HG02884 (cell line): ENCODE results near the gene GRK5.
A peak's percentile ranks its signal among the peaks of the same experiment; 100 is the strongest.
"Not testable (repeated sequence)": the region's sequence is repeated elsewhere in the genome, so short reads cannot be mapped to it uniquely, and the experiment has no call there.

Source experiments
- ATAC-seq: cut with Tn5 transposase; IDR thresholded peaks from one replicate; pipeline ENCODE4 v1.9.1; 2021; ENCODE audit warnings: mild to moderate bottlenecking, moderate library complexity; ENCODE audit not compliant: unreplicated experiment

The GRK5 gene

DNA sequence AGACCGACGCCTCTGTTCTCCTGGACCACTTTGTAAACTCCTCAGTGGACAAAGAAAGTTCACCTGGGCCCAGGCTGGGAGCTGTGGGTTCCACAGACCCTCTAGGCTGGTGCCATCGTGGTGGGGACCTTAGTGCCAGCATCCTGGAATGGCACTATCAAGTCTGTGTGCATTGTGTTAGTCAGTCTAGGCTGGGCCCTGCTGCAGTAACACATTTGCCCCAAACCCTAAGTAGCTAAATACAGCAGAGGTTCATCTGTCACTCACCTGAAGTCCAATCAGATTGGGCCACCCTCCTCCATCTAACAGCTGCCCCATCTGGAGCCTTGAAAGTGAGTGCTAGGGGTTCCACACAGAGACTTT is 224.4 kb downstream of the GRK5 start:
- ATAC-seq = no peak

DNA sequence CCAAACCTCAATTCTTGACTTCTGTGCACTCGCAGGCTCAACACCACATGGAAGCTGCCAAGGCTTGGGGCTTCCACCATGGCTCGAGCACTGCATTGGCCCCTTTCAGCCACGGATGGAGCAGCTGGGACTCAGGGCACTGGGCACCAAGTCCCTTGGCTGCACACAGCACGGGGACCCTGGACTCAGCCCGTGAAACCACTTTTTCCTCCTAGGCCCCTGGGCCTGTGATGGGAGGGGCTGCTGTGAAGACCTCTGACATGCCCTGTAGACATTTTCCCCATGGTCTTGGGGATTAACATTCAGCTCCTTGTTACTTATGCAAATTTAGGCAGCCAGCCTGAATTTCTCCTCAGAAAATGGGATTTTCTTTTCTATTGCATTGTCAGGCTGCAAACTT is 227.6 kb downstream of the GRK5 start:
- not testable (repeated sequence) for ATAC-seq

DNA sequence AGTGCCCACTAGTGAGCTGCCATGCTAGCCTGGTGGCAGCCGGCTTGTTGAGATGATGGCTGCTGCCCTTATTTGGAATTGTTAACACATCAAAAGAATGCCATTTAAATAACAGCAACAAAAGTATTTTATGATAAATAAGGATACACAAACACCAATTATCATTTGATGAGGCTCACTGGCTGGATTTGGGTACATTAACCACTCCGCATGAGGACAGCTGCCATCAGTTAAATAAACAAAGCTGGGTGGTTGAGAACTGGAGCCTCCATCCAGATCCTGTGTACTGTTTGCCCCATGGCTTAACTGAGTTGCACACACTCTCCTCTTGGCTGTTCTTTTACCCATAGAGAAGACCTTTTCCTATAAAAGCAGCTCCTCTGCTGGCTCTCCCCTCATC is 231.3 kb downstream of the GRK5 start:
- ATAC-seq = no peak

DNA sequence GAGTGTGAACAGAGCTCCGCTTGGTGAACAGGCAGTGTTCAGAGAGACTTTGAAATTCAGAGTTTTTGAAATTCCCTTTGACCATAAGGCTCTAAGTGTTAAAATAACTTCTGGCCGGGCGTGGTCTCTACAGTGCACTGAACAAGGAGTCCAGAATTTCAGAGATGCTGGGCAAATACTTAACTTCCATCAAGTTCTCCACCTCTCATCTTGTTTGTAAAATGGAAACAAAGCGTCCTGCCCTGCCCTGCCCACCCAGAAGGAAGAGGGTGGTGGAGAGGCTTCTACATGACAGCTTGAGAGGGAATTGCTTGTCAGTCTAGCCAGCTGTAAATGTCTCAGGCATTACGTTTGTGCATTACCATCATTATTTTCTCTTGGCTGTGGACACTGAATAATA is 232.6 kb downstream of the GRK5 start:
- ATAC-seq = no peak

DNA sequence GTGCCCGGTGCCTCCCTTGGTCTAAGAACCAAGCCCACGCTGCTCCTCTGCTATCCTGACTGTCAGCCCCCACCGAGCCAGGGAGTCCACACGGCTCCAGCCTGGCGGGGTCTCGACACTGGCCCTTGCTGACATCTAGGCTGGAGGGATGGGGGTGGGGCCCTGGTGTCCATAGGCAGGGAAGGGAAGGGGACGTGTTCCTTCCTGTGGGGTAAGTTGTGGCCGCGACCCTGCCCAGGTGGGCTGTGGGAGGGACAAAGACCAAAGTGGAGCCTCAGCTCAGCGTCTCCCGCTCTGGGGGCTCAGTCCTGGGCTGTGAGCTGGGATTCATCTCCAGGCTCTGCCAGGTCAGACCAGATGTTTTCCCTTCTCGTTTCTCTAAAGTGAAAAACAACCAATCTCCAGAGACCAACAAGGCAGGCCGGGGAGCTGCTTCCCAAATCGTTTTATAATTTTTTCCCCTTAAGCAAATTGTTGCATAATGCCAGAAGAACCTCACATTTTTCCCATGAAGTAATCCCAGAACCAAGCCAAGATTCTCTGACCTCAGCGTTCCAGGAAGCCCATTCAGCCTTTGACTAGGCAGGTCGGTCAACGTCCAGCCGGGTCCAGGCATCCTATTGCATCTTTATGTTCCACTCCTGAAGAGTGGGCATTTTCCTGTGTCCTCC is 233.9 kb downstream of the GRK5 start:
- no peak for ATAC-seq

DNA sequence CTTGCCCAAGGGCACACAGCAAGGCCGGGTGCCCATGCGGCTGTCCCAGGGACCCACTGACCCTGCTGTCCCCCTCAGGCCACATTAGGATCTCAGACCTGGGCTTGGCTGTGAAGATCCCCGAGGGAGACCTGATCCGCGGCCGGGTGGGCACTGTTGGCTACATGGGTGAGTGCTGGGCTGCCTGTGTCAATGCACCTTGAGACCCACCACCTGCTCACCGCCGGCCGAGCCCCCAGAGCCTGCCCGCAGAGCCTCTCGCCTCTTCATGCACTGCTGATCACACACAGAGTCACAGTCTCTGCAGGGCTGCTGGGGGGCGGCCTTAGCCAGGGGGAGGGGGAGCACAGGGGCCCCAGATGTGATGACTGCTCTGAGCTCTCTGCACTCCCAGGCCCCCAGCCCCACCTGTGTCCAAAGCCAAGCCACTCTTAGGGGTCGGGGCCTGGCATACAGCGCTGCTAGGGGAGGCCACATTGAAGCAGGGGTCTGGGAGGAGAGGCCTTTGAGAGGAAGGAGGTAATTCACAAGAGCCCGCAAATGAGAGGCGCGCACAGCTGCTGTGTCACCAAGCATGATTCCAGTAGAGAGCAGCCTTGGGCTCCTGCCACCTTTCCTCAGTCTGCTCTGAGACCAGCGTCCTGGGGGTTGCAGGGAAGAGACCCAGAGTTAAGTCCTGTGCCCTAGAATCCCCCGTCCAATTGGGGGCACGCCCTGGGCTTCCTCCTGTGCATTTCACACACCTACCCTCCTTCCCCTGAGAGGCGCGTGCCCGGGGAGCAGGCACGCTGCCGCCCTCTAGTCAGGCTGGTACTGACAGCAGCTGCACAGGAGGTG is 234.8 kb downstream of the GRK5 start:
- ATAC-seq = peak; percentile 50

DNA sequence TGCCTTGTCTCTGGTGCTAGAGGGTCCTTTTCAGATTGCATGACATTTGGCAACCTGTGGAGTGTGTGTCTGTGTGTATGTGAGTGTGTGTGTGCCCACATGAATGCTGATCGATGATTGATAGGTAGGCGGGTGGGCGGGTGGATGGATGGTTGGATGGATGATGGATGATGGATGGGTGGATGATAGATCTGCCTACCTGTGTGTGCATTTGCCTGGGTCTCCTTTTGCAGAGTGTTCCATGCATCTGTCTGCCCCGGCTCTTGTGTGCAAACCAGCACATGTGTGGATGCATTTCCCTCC is 235.3 kb downstream of the GRK5 start:
- no peak for ATAC-seq

DNA sequence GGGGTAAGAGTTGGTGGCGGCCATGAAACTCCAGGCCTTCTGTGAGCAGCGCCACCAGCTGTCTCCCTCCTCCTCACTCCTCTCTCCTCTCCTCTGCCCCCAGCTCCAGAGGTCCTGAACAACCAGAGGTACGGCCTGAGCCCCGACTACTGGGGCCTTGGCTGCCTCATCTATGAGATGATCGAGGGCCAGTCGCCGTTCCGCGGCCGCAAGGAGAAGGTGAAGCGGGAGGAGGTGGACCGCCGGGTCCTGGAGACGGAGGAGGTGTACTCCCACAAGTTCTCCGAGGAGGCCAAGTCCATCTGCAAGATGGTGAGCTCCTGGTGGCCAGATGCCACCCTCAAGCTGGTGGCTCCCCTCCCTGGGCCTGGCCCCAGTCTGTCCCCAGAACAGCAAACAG is 236.1 kb downstream of the GRK5 start:
- ATAC-seq = no peak

DNA sequence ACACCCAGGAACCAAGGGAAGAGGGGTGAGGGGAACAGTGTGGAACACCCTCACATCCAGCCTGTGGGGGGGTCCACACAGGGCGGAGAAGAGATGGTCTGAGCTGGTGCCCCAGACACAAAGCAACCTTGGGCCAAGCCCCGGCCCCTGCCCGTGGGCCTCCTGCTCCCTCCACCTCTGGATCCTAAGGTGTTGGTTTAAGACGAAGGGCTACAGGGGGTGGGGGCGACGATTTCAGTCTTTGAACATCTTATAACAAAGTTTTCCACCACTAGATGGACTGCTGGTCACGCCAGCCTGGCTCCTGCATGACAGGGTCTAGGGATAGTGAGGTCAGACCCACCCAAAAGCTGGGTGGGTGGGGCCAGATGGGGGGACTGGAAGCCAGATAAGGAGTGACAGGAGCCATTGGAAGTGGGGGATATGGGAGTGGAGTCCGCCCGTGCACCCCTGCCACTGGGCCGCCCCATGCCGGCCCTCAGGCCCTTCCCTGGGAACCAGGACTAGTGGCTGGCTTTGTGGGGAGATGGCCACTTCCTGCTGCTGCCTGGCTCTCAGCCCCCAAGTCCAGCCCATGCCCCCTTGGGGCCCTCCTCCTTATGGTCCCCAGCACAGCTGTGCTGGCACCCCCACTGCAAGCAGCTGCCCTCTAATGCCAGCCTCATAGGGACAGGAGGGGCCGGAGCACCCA is 236.7 kb downstream of the GRK5 start:
- no peak for ATAC-seq

DNA sequence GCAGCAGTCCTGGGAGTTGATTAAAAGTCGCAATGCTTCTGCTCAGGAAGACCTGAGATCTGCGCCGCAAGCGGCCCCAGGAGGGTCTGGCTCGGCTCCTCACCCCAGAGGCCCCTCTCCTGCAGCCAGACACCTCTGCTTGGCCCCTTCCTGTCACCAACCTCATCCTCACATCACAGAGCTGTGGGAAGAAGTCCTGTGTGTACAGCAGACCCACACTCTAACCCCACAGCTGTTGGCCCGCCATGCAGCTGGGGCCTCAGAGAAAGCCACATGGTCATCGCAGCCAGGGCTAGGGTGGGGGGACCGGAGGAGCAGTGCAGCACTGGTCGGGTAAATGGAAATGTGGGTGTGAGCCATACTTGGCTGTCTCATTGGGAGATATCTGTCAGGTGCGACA is 237.5 kb downstream of the GRK5 start:
- ATAC-seq = no peak

DNA sequence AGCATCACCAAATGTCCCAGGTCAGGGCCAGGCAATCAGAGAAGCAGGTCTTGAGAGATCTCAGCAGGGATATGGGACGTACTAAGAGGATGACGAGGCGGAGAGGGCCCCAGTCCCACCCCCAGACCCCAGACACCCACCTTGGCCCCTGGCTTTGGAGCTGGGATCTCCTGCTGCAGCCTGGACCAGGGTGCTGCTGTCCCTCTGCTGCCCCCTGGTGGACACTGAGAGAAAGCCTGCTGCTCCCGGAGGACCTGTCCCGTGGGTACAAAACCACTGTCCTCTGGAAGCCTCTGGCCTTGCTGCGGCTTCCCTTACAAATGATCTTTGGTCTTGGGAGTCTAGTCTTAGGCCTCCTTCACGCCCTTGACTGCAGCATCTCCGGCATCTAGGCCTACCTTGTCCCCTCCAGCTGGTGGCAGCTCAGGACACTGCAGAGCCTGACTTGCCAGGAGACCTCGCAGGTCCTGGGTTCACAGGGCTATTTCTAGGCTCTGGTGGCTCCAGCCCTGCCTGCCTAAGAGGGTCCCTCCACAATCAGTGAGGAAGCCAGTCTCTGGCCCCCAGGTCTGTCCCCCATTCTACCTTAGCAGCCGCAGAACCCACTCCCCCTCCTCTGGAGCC is 238.1 kb downstream of the GRK5 start:
- no peak for ATAC-seq

DNA sequence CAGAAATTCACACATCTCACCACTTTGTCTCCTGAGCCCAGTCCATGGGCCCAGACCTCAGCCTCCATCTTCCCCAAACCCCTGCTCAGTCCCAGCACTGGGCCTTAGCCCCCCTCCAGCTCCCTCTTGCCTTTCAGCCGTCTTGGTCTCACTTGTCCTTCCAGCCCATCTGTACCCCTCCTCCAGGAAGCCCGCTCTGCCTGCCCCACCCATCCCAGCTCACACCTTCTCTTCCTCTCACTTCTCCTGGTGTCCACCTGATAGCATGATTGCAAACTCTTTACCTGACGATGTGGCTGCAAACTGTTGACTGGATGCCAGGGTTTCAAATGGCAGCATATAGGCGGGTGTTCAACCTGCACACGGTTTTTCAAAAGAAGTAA is 238.6 kb downstream of the GRK5 start:
- no peak for ATAC-seq

DNA sequence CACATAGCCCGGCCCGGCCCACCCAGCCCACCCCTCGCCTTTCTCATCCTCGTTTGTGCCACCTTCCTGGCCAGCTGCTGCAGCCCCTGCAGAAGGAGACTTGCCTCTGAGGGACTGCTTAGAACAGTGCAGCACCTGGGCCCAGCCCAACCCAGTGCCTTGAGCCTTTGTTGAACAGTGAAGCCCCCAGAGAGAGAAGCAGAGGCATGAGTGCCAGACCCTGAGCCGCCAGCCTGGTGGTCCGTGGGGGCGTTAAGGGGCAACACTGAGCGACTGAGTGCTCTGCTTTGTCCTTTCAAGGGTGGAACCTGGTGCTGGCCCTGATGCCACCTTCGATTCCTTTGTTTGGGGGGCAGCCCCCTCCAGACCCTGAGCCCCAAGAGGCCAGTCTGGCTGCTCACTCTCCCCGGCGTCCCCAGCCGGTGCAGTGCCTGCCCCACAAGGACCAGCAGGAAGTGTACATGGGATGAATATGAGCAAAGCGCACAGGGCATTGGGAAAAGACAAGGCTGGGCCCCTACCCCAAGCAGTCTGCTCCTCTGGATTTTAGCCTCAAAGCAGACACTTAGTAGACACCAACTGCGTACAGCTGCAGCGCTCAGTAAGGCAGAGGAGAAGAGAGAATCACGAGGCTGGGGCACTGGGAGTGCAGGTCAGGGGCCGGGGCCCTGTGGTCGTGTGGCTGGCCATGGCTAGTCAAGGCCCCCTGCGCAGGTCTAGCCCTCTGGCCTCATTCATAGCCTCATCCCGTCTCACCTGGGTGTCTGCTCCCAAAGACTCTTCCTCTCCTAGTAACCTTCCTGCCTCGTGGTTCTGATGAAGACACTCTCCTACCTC is 239.3 kb downstream of the GRK5 start:
- no peak for ATAC-seq

DNA sequence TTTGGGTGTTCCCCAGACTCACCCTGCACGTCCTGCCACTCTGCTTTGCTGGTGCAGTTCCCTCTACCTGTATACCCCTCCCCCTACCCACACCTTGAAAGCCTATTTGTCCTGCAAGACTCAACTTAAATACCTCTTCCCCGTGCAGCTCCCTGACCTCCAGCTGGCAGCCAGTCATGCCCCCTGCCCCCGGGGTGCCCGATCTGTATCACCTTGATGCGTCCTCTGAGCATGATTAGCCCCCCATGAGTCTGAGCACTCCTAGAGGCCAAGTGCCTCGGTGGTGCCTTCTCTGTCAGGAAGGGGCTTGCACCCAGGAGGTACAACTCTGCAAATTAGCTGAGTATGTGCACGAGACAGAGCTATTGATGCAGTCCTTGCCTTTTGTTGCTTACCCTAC is 240.1 kb downstream of the GRK5 start:
- no peak for ATAC-seq

DNA sequence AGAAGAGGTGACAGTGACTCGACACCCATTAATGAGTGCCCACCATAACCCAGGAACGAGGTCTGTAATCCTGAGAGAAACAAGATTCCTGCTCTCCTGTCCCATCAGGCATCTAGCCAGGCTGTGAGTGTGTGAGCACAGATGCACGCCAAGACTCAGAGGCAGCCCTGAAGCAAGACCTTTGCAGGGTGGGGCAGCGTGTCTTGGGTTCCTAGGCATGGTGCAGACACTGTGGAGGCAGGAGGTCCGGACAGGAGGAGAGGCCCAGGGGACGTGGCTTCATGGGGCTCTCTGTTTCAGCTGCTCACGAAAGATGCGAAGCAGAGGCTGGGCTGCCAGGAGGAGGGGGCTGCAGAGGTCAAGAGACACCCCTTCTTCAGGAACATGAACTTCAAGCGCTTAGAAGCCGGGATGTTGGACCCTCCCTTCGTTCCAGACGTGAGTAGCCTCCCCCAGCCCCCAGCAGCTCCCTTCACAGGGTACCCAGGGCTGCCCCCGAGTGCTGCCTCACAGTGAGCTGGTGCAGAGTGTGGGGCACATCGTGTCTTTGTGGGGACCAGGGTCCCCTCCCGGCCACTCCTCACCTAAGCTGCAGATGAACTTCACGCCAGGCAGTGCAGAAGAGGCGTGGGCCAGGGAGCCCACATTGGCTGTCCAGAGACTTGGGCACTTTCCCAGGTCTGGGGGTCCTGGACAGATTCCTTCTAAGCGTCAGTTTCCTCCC is 240.6 kb downstream of the GRK5 start:
- no peak for ATAC-seq

DNA sequence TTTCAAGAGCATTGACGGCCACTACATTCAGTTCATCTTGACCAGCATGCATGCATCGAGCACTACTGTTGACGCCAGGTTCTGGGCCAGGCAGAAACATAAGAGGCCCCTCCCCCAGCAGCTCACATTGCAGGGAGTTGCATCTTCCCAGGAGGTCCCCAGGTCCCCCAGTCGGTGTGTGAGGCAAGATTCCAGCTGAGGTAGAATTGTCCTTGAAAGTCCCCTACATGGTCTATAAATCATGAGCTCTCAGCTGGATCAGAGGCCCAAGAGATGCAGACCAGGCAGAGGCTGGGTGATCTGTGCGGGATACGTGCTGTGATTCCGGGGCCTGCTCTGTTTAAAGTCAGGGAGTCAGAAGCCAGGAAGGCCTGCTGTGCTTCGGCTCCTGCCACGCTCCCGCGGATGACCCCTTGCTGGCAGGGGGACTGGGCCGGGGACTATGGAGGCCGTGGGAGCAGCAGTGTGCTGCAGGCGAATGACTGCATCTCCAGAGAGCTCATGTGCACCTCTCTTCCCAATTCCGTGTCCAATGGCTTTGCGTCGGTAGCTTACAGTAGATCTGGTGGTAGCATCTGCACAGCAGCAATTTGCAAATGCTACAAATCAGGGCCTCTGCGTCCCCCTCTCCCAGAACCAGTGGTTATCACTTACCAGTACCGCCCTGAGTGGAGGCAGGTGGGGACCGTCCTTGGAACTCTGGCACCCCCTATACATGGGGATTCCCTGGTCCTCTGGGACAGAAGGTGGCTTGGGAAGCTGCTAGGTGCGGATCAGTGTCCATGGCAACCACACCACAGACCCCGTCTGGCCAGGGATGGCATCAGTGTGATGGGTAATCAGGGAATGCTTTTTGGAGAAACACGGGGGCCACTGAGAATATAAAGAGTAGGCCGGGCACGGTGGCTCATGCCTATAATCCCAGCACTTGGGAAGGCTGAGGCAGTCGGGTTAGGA is 241.5 kb downstream of the GRK5 start:
- ATAC-seq = no peak

DNA sequence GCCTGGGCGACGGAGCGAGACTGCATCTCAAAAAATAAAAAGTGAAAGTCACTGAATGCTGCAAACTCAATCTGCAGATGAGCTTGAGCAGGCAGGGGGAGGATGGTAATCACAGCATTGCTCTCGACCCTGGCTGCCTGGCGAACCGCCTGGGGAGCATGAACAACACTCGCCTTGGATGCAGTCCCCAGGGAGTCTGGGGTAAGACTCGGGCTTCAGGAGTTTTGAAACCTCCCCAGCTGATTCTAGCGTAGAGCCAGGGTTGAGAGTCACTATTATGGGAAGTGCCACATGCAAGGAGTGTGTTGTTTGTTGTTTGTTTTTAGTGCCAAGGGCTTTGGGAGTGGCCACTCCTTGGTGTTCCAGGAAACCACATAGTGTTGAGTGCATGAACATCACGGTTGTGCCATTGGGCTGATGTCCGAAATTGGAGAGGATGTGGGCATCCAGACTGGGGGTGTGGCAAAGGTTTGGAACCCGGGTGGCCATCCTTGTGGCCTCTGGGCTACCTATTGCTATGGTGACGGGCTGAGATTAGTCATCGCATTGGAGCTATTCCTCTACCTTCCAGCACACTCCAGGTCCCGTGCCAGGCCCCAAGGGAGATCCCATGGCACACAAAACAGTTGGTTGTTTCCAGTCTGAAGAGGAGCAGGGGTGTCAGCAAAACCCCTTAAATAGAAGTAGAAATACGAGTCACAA is 242.5 kb downstream of the GRK5 start:
- no peak for ATAC-seq

DNA sequence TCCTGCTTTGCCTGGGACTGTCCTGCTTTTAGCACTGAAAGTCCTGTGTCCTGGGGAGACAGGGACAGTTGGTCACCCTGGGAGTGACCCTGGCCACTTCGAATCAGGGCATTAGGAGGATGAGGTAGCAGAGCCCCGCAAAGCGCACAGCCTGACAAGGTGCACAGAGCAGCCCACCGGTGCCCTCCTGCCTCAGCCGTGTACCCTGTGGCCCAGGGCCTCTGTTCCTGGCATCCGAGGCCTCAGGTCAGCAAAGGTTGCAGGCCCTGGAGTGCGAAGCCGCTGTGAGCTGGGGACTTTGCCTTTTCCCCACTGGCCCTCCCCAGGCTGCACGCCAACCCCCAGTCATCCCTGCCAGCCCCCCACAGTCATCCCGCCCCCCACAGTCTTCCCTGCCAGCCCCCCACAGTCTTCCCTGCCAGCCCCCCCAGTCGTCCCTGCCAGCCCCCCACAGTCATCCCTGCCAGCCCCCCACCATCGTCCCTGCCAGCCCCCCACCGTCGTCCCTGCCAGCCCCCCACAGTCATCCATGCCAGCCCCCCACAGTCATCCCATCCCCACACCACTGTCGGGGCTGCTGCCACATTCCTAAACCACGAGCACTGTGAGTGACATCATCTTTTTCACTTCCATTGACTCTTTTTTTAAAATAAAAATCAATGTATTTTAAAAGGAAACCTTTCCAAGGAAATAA is 243.4 kb downstream of the GRK5 start:
- no peak for ATAC-seq
